Activated CD8-positive, alpha-beta T cell treated with anti-CD3 and anti-CD28 coated beads for 36 hours (primary cell): Measurements from ENCODE around the gene BTG2. TPM values are rescaled to one million over a fixed set of nuclear protein-coding genes. Genes with fewer than 3 reads are reported as not detected.

ENCODE experiments used
- ATAC-seq: fragments of 200-7000 bp; cut with Tn5 transposase; one replicate; pipeline ENCODE4 v1.10.0; 2021; ENCODE audit warnings: mild to moderate bottlenecking, moderate library complexity
- CTCF ChIA-PET: fragments of 350-600 bp; sonication (Branson Sonifier 250); formaldehyde crosslinking; loops from one replicate; lab custom pipeline; 2021; ENCODE audit warnings: antibody characterized with exemption; lab: Charles Lee
- POLR2A ChIA-PET: fragments of 350-600 bp; sonication (Branson Sonifier 250); formaldehyde crosslinking; loops from one replicate; lab custom pipeline; 2021; ENCODE audit warnings: antibody characterized with exemption; lab: Charles Lee
- DNase-seq: peaks from one replicate; pipeline ENCODE4 v3.0.0-alpha.2; 2020
- H3K27ac Mint-ChIP-seq: one replicate; pipeline ENCODE4 v1.8.0; 2021; ENCODE audit warnings: mild to moderate bottlenecking, mixed read lengths
- H3K27me3 Mint-ChIP-seq: one replicate; pipeline ENCODE4 v1.8.0; 2021; ENCODE audit warnings: mixed read lengths
- H3K36me3 Mint-ChIP-seq: one replicate; pipeline ENCODE4 v1.8.0; 2021; ENCODE audit warnings: low read depth, mixed read lengths
- H3K4me1 Mint-ChIP-seq: one replicate; pipeline ENCODE4 v1.8.0; 2021; ENCODE audit warnings: low read depth, mixed read lengths
- H3K4me3 Mint-ChIP-seq: one replicate; pipeline ENCODE4 v1.8.0; 2021; ENCODE audit warnings: mild to moderate bottlenecking, moderate library complexity, mixed read lengths
- H3K9me3 Mint-ChIP-seq: one replicate; pipeline ENCODE4 v1.8.0; 2021; ENCODE audit warnings: mixed read lengths
- CTCF ChIP-seq: fragments of 200-600 bp; IDR thresholded peaks from one replicate; pipeline ENCODE4 v1.8.0; 2022; ENCODE audit warnings: antibody characterized with exemption, mild to moderate bottlenecking
- intact Hi-C: fragments of 100-400 bp; cut with micrococcal nuclease; formaldehyde crosslinking; loops from one replicate; pipeline ENCODE4 v1.10.0; 2022
- total RNA-seq, 2 experiments: library from RNA; stranded (reverse); gene quantifications; one replicate each; pipeline ENCODE4 v1.2.3, GENCODE V29; 2021

The BTG2 gene
- total RNA-seq, 2 experiments from 2014 or later = 115 TPM

GRCh38 chr1:203302456-203302855 is 2.9 kb upstream of the BTG2 start:
- Mint-ChIP-seq H3K4me3 (no peak overlapping the region), H3K27ac (no peak overlapping the region), H3K9me3 (no peaks in the 10 kb centered on the region), H3K4me1 (peaks cover 48% of the 10 kb centered on the region), H3K36me3 (peaks cover 23% of the 10 kb centered on the region), H3K27me3 (no peaks in the 10 kb centered on the region)
- TF ChIP-seq CTCF = no peak
- ChIA-PET POLR2A (interaction anchor here (0.6 kb wide), 1 partner anchor 28 kb away, joined by 3 read pairs; no protein-coding TSS in a partner anchor), CTCF (interaction anchor here (1.1 to 1.4 kb wide), 2 partner anchors 13 to 35 kb away, joined by 3 to 4 read pairs; no protein-coding TSS in a partner anchor)
- ATAC-seq = no peak
- no peak for DNase-seq
- intact Hi-C loops = no loop called here

- POLR2A ChIA-PET = interaction anchor here (0.6 kb wide), 1 partner anchor 28 kb away, joined by 3 read pairs; no protein-coding TSS in a partner anchor
- no peak for TF ChIP-seq CTCF
- Mint-ChIP-seq H3K27me3 (no peaks in the 10 kb centered on the region), H3K36me3 (peaks cover 28% of the 10 kb centered on the region), H3K27ac (no peak overlapping the region), H3K4me3 (no peak overlapping the region), H3K4me1 (peaks cover 48% of the 10 kb centered on the region), H3K9me3 (no peaks in the 10 kb centered on the region)
- no peak for ATAC-seq
- DNase-seq = no peak
- intact Hi-C loops = no loop called here
- CTCF ChIA-PET = interaction anchor here (1.1 kb wide), 1 partner anchor 14 kb away, joined by 3 read pairs; no protein-coding TSS in a partner anchor
These were observed 2.4 kb upstream of the BTG2 start for GRCh38 chr1:203302894-203303293.

- no peak for ATAC-seq
- Mint-ChIP-seq H3K4me1 (peaks cover 50% of the 10 kb centered on the region), H3K36me3 (peaks cover 42% of the 10 kb centered on the region), H3K27ac (peak overlapping the region; percentile 98), H3K4me3 (peak overlapping the region; percentile 99), H3K27me3 (no peaks in the 10 kb centered on the region), H3K9me3 (no peaks in the 10 kb centered on the region)
- DNase-seq = no peak
- CTCF ChIA-PET = interaction anchor here (6.9 to 9.7 kb wide), 4 partner anchors 14 to 35 kb away, joined by 90 to 237 read pairs (median 126); no protein-coding TSS in a partner anchor
- intact Hi-C loops = no loop called here
- TF ChIP-seq CTCF = no peak
- POLR2A ChIA-PET = interaction anchor here (5.2 to 9.3 kb wide), 4 partner anchors 13 to 33 kb away, joined by 28 to 225 read pairs (median 159); no protein-coding TSS in a partner anchor
These were observed 864 bp upstream of the BTG2 start for GRCh38 chr1:203304391-203304918.

- Mint-ChIP-seq H3K9me3 (no peaks in the 10 kb centered on the region), H3K27me3 (no peaks in the 10 kb centered on the region), H3K4me1 (peaks cover 55% of the 10 kb centered on the region), H3K27ac (peak overlapping the region; percentile 96), H3K36me3 (peaks cover 53% of the 10 kb centered on the region), H3K4me3 (peak overlapping the region; percentile 99)
- no peak for TF ChIP-seq CTCF
- intact Hi-C loops = loop anchor here (5.0 kb wide), 1 partner anchor 33 kb away; no protein-coding TSS in a partner anchor
- DNase-seq (no peak), ATAC-seq (peak; percentile 6)
- ChIA-PET POLR2A (interaction anchor here (2.1 to 9.3 kb wide), 7 partner anchors 11 to 34 kb away, joined by 9 to 225 read pairs (median 43); no protein-coding TSS in a partner anchor), CTCF (interaction anchor here (3.4 to 9.7 kb wide), 6 partner anchors 14 to 36 kb away, joined by 19 to 237 read pairs (median 106); no protein-coding TSS in a partner anchor)
These were observed 430 bp downstream of the BTG2 start for GRCh38 chr1:203305809-203306088.
